ENCODE data around the gene CACNB2.
"Not testable (repeated sequence)": the region's sequence is repeated elsewhere in the genome, so short reads cannot be mapped to it uniquely, and the experiment has no call there.

CACNB2 gene

GRCh38 chr10:18423058-18423637, 282.9 kb downstream of the CACNB2 start:
- Histone ChIP-seq H3K9me3 (ENCODE audit: control insufficient read depth, insufficient read depth, low read length) (no peaks in the 10 kb centered on the region), H3K9ac (ENCODE audit: low read depth, low read length) (no peak overlapping the region), H3K27ac (ENCODE audit: low read depth, low read length) (no peak overlapping the region), H3K36me3 (ENCODE audit: control insufficient read depth, insufficient read depth, low read length) (no peaks in the 10 kb centered on the region), H3K27me3 (ENCODE audit: control insufficient read depth, insufficient read depth, low read length) (no peaks in the 10 kb centered on the region), H3K4me1 (ENCODE audit: control insufficient read depth, insufficient read depth, low read length) (no peaks in the 10 kb centered on the region), H3K4me3 (ENCODE audit: low read depth, low read length) (no peak overlapping the region)

GRCh38 chr10:18424200-18424599, 284.0 kb downstream of the CACNB2 start:
- no peak overlapping the region for H3K4me3 ChIP-seq (ENCODE audit: low read depth, low read length)
- H3K36me3 ChIP-seq (ENCODE audit: control insufficient read depth, insufficient read depth, low read length): no peaks in the 10 kb centered on the region
- no peaks in the 10 kb centered on the region for H3K4me1 ChIP-seq (ENCODE audit: control insufficient read depth, insufficient read depth, low read length)

GRCh38 chr10:18429335-18429734, 289.1 kb downstream of the CACNB2 start:
- Histone ChIP-seq H3K9me3 (ENCODE audit: control insufficient read depth, insufficient read depth, low read length) (no peaks in the 10 kb centered on the region), H3K36me3 (ENCODE audit: control insufficient read depth, insufficient read depth, low read length) (no peaks in the 10 kb centered on the region), H3K27ac (ENCODE audit: low read depth, low read length) (no peak overlapping the region), H3K9ac (ENCODE audit: low read depth, low read length) (no peak overlapping the region), H3K4me3 (ENCODE audit: low read depth, low read length) (no peak overlapping the region), H3K4me1 (ENCODE audit: control insufficient read depth, insufficient read depth, low read length) (no peaks in the 10 kb centered on the region), H3K27me3 (ENCODE audit: control insufficient read depth, insufficient read depth, low read length) (no peaks in the 10 kb centered on the region)

More at GRCh38 chr10:18424200-18424599, 284.0 kb downstream of the CACNB2 start:
- H3K27ac ChIP-seq (ENCODE audit: low read depth, low read length): no peak overlapping the region
- no peaks in the 10 kb centered on the region for H3K9me3 ChIP-seq (ENCODE audit: control insufficient read depth, insufficient read depth, low read length)
- no peaks in the 10 kb centered on the region for H3K27me3 ChIP-seq (ENCODE audit: control insufficient read depth, insufficient read depth, low read length)
- no peak overlapping the region for H3K9ac ChIP-seq (ENCODE audit: low read depth, low read length)

- no peaks in the 10 kb centered on the region for H3K9me3 ChIP-seq (ENCODE audit: control insufficient read depth, insufficient read depth, low read length)
- H3K4me3 ChIP-seq (ENCODE audit: low read depth, low read length): no peak overlapping the region
- no peaks in the 10 kb centered on the region for H3K36me3 ChIP-seq (ENCODE audit: control insufficient read depth, insufficient read depth, low read length)
- no peak overlapping the region for H3K9ac ChIP-seq (ENCODE audit: low read depth, low read length)
- no peak overlapping the region for H3K27ac ChIP-seq (ENCODE audit: low read depth, low read length)
- H3K27me3 ChIP-seq (ENCODE audit: control insufficient read depth, insufficient read depth, low read length): no peaks in the 10 kb centered on the region
- H3K4me1 ChIP-seq (ENCODE audit: control insufficient read depth, insufficient read depth, low read length): no peaks in the 10 kb centered on the region
These were observed 296.7 kb downstream of the CACNB2 start for GRCh38 chr10:18436902-18437301.

- H3K4me3 ChIP-seq (ENCODE audit: low read depth, low read length): no peak overlapping the region
- H3K27ac ChIP-seq (ENCODE audit: low read depth, low read length): no peak overlapping the region
- no peaks in the 10 kb centered on the region for H3K27me3 ChIP-seq (ENCODE audit: control insufficient read depth, insufficient read depth, low read length)
- H3K36me3 ChIP-seq (ENCODE audit: control insufficient read depth, insufficient read depth, low read length): no peaks in the 10 kb centered on the region
- no peaks in the 10 kb centered on the region for H3K4me1 ChIP-seq (ENCODE audit: control insufficient read depth, insufficient read depth, low read length)
- no peaks in the 10 kb centered on the region for H3K9me3 ChIP-seq (ENCODE audit: control insufficient read depth, insufficient read depth, low read length)
- H3K9ac ChIP-seq (ENCODE audit: low read depth, low read length): no peak overlapping the region
These were observed 297.3 kb downstream of the CACNB2 start for GRCh38 chr10:18437486-18437885.

- Histone ChIP-seq H3K4me1 (ENCODE audit: control insufficient read depth, insufficient read depth, low read length) (no peaks in the 10 kb centered on the region), H3K9ac (ENCODE audit: low read depth, low read length) (no peak overlapping the region), H3K27me3 (ENCODE audit: control insufficient read depth, insufficient read depth, low read length) (no peaks in the 10 kb centered on the region), H3K9me3 (ENCODE audit: control insufficient read depth, insufficient read depth, low read length) (no peaks in the 10 kb centered on the region), H3K27ac (ENCODE audit: low read depth, low read length) (no peak overlapping the region), H3K36me3 (ENCODE audit: control insufficient read depth, insufficient read depth, low read length) (no peaks in the 10 kb centered on the region), H3K4me3 (ENCODE audit: low read depth, low read length) (no peak overlapping the region)
These were observed 298.3 kb downstream of the CACNB2 start for GRCh38 chr10:18438361-18439126.

- H3K27me3 ChIP-seq (ENCODE audit: control insufficient read depth, insufficient read depth, low read length): no peaks in the 10 kb centered on the region
These were observed 299.4 kb downstream of the CACNB2 start for GRCh38 chr10:18439601-18440000.

GRCh38 chr10:18445635-18446034, 305.4 kb downstream of the CACNB2 start:
- H3K4me1 ChIP-seq (ENCODE audit: control insufficient read depth, insufficient read depth, low read length); H3K9me3 ChIP-seq (ENCODE audit: control insufficient read depth, insufficient read depth, low read length); H3K36me3 ChIP-seq (ENCODE audit: control insufficient read depth, insufficient read depth, low read length); H3K4me3 ChIP-seq (ENCODE audit: low read depth, low read length); H3K27ac ChIP-seq (ENCODE audit: low read depth, low read length); H3K9ac ChIP-seq (ENCODE audit: low read depth, low read length); H3K27me3 ChIP-seq (ENCODE audit: control insufficient read depth, insufficient read depth, low read length): not testable (repeated sequence)

More at GRCh38 chr10:18439601-18440000, 299.4 kb downstream of the CACNB2 start:
- Histone ChIP-seq H3K9ac (ENCODE audit: low read depth, low read length) (no peak overlapping the region), H3K9me3 (ENCODE audit: control insufficient read depth, insufficient read depth, low read length) (no peaks in the 10 kb centered on the region), H3K4me3 (ENCODE audit: low read depth, low read length) (no peak overlapping the region), H3K36me3 (ENCODE audit: control insufficient read depth, insufficient read depth, low read length) (no peaks in the 10 kb centered on the region), H3K4me1 (ENCODE audit: control insufficient read depth, insufficient read depth, low read length) (no peaks in the 10 kb centered on the region), H3K27ac (ENCODE audit: low read depth, low read length) (no peak overlapping the region)

GRCh38 chr10:18446205-18446604, 306.0 kb downstream of the CACNB2 start:
- Histone ChIP-seq H3K27ac (ENCODE audit: low read depth, low read length) (no peak overlapping the region), H3K4me3 (ENCODE audit: low read depth, low read length) (no peak overlapping the region), H3K27me3 (ENCODE audit: control insufficient read depth, insufficient read depth, low read length) (no peaks in the 10 kb centered on the region), H3K9ac (ENCODE audit: low read depth, low read length) (no peak overlapping the region), H3K4me1 (ENCODE audit: control insufficient read depth, insufficient read depth, low read length) (no peaks in the 10 kb centered on the region), H3K9me3 (ENCODE audit: control insufficient read depth, insufficient read depth, low read length) (no peaks in the 10 kb centered on the region), H3K36me3 (ENCODE audit: control insufficient read depth, insufficient read depth, low read length) (no peaks in the 10 kb centered on the region)

- Histone ChIP-seq H3K4me3 (ENCODE audit: low read depth, low read length) (no peak overlapping the region), H3K4me1 (ENCODE audit: control insufficient read depth, insufficient read depth, low read length) (no peaks in the 10 kb centered on the region), H3K9me3 (ENCODE audit: control insufficient read depth, insufficient read depth, low read length) (no peaks in the 10 kb centered on the region), H3K9ac (ENCODE audit: low read depth, low read length) (no peak overlapping the region), H3K36me3 (ENCODE audit: control insufficient read depth, insufficient read depth, low read length) (no peaks in the 10 kb centered on the region), H3K27ac (ENCODE audit: low read depth, low read length) (no peak overlapping the region), H3K27me3 (ENCODE audit: control insufficient read depth, insufficient read depth, low read length) (no peaks in the 10 kb centered on the region)
These were observed 309.4 kb downstream of the CACNB2 start for GRCh38 chr10:18449611-18450026.

GRCh38 chr10:18450298-18450697, 310.1 kb downstream of the CACNB2 start:
- Histone ChIP-seq H3K4me3 (ENCODE audit: low read depth, low read length) (no peak overlapping the region), H3K9ac (ENCODE audit: low read depth, low read length) (no peak overlapping the region), H3K4me1 (ENCODE audit: control insufficient read depth, insufficient read depth, low read length) (no peaks in the 10 kb centered on the region), H3K27ac (ENCODE audit: low read depth, low read length) (no peak overlapping the region), H3K36me3 (ENCODE audit: control insufficient read depth, insufficient read depth, low read length) (no peaks in the 10 kb centered on the region), H3K9me3 (ENCODE audit: control insufficient read depth, insufficient read depth, low read length) (no peaks in the 10 kb centered on the region), H3K27me3 (ENCODE audit: control insufficient read depth, insufficient read depth, low read length) (no peaks in the 10 kb centered on the region)
